ENCODE measurements around the gene ZNF618.
A peak's percentile ranks its signal among the peaks of the same experiment; 100 is the strongest.
"Not testable (repeated sequence)": the region's sequence is repeated elsewhere in the genome, so short reads cannot be mapped to it uniquely, and the experiment has no call there.

ZNF618 gene

GRCh38 chr9:114026335-114026734 is 150.2 kb downstream of the ZNF618 start:
- no peak for ATAC-seq

GRCh38 chr9:114027159-114027862 is 151.2 kb downstream of the ZNF618 start:
- ATAC-seq (no peak), DNase-seq (no peak)

More at GRCh38 chr9:114026335-114026734, 150.2 kb downstream of the ZNF618 start:
- no peak for DNase-seq

- no peak for DNase-seq
- ATAC-seq = no peak
Measured at GRCh38 chr9:114027863-114028465, 151.9 kb downstream of the ZNF618 start.

- ATAC-seq (no peak), DNase-seq (no peak)
Measured at GRCh38 chr9:114028646-114029045, 152.5 kb downstream of the ZNF618 start.

GRCh38 chr9:114029311-114030170 is 153.4 kb downstream of the ZNF618 start:
- no peak for ATAC-seq
- DNase-seq = no peak

- DNase-seq (no peak), ATAC-seq (no peak)
Measured at GRCh38 chr9:114030364-114030763, 154.3 kb downstream of the ZNF618 start.

- ATAC-seq = no peak
- no peak for DNase-seq
Measured at GRCh38 chr9:114031037-114031630, 155.0 kb downstream of the ZNF618 start.

GRCh38 chr9:114031948-114032840 is 156.1 kb downstream of the ZNF618 start:
- DNase-seq = no peak
- ATAC-seq = no peak

- ATAC-seq = no peak
- DNase-seq = peak; percentile 16
Measured at GRCh38 chr9:114033397-114034103, 157.4 kb downstream of the ZNF618 start.

- DNase-seq (no peak), ATAC-seq (no peak)
Measured at GRCh38 chr9:114034196-114034595, 158.1 kb downstream of the ZNF618 start.

- DNase-seq (no peak), ATAC-seq (no peak)
Measured at GRCh38 chr9:114034661-114035062, 158.6 kb downstream of the ZNF618 start.

- DNase-seq (no peak), ATAC-seq (no peak)
Measured at GRCh38 chr9:114035221-114035844, 159.2 kb downstream of the ZNF618 start.

- ATAC-seq (no peak), DNase-seq (no peak)
Measured at GRCh38 chr9:114035845-114036801, 160.0 kb downstream of the ZNF618 start.

- no peak for ATAC-seq
- DNase-seq = no peak
Measured at GRCh38 chr9:114037249-114037648, 161.1 kb downstream of the ZNF618 start.

GRCh38 chr9:114037961-114038723 is 162.0 kb downstream of the ZNF618 start:
- DNase-seq (no peak), ATAC-seq (no peak)

- no peak for ATAC-seq
Measured at GRCh38 chr9:114038724-114039313, 162.7 kb downstream of the ZNF618 start.

GRCh38 chr9:114039484-114039883 is 163.4 kb downstream of the ZNF618 start:
- DNase-seq (no peak), ATAC-seq (no peak)

More at GRCh38 chr9:114038724-114039313, 162.7 kb downstream of the ZNF618 start:
- no peak for DNase-seq

GRCh38 chr9:114043660-114044059 is 167.6 kb downstream of the ZNF618 start:
- not testable (repeated sequence) for ATAC-seq, DNase-seq

Data from stimulated activated naive CD8-positive, alpha-beta T cell treated with anti-CD3 and anti-CD28 coated beads, Interleukin-15, Interleukin-2, amounts not matched to agents 100 U/mL and 50 U/mL, for 24 hours (primary cell).